SK-N-DZ (cell line): Measurements from ENCODE around the gene ATG9B.
A peak's percentile ranks its signal among the peaks of the same experiment; 100 is the strongest.

Experiments
- DNase-seq: peaks from one replicate; pipeline ENCODE4 v3.0.0-alpha.2; 2015; ENCODE audit warnings: low spot score

The ATG9B gene

DNA sequence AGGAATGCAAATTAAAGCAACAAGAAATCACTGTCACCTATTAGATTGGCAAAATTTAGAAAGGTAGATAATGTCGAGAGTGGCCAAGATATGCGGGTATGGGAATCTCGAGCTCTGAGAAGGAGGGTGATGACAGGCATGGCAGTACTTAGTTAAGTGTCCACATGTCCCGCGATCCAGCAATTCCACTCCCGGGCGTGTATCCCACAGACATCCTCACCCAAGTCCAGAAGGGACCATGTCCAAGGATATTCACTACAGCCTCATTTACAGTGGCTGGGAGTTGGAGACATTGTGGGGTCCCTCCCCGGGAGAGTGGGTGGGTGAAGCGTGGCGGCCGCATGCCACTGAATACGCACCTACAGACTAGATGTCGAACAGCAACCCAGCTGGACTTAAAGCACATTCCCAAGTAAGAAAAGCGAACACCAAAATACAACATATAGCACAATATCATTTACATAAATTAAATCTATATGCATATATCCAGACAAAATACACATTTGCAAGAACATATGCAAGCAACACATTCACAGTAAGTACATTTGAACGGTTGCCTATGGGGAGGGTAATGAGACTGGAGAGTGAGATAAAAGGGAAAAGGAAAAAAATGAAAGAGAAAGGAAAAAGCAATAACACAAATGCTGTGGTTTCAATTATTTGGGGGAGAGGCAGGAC, 56.1 kb downstream of the ATG9B start:
- DNase-seq: no peak

- DNase-seq: no peak
Observed at GRCh38 chr7:150967349-150967748, 56.9 kb downstream of the ATG9B start.

DNA sequence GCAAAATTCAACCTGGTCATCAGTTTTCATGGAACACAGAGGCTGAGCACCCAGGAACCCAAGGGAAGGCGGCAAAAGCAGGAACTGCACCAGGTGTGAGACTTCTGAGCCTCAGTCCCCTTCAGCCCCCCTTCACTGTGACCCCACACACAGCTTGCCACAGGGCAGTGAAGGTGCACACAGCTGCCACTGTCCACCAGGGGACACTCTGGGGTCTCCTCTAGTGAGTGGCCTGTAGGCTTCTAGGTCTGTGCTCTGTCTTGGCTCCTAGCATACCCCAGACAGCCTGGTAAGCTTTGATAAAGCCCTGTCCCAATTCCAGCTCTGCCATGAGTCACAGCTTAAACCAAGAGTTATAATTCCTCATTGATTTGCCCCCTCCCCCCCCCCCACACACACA, 58.3 kb downstream of the ATG9B start:
- DNase-seq: peak; percentile 75

DNA sequence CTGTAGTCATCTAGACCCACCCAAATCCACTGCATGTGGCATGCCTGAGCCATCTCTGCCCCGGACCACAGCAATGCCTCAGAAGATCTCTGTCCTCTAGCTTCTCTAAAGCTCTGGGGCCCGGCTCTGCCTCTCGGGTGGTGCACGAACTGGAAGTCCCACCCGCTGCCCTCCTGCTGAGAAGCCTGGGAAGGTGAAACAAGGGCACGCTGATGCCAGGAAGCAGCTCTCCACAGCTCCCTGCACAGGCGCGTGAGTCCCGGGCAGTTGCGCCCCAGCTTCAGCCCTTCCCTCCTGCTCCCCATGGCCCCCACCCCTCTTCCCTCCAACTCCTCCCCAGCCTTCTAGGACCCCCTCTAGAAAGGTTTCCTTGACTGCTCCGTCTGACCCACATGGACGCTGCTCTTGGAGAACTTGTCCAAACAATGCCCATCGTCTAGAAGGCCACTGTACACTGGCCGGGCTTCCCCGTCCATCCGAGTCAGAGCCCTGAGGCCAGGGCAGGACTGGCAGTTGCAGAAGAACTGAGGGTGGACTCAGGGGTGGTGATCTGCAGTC, 58.9 kb downstream of the ATG9B start:
- no peak for DNase-seq
